ENCODE data around the gene MFAP3L. TPM values are rescaled to one million over a fixed set of nuclear protein-coding genes. Genes with fewer than 3 reads are reported as not detected.

MFAP3L gene
- polyA plus RNA-seq, 1 donor from 2014 or later = 4.0 TPM

GRCh38 chr4:169971456-169972015 lies 54.7 kb downstream of the MFAP3L start:
- Histone ChIP-seq H3F3A (ENCODE audit: insufficient read depth, low read length, poor library complexity, severe bottlenecking) (no peaks in the 10 kb centered on the region), H3K27me3 (ENCODE audit: insufficient read depth, low read depth, low read length) (no peaks in the 10 kb centered on the region), H3K27ac (ENCODE audit: low read length) (no peak overlapping the region), H3K36me3 (ENCODE audit: insufficient read depth, low read length) (no peaks in the 10 kb centered on the region), H3K4me2 (ENCODE audit: low read length) (no peak overlapping the region), H3K9me2 (ENCODE audit: insufficient read depth, low read length) (no peaks in the 10 kb centered on the region), H4K20me1 (ENCODE audit: insufficient read depth) (no peaks in the 10 kb centered on the region), H3K79me2 (replicated peaks; ENCODE audit: insufficient read depth, low read length) (no peaks in the 10 kb centered on the region), H3K4me3 (ENCODE audit: low read length) (no peak overlapping the region), H2AFZ (ENCODE audit: low read depth, low read length) (no peak overlapping the region), H3K9ac (ENCODE audit: low read length) (no peak overlapping the region), H3K9me3 (ENCODE audit: low read length) (no peaks in the 10 kb centered on the region)
- TF ChIP-seq EP300 (conservative IDR thresholded peaks at IDR 0.05; ENCODE audit: poor library complexity, severe bottlenecking) (no peak), TAF1 (IDR thresholded peaks at IDR 0.05; ENCODE audit: low read depth) (no peak), EZH2 (IDR thresholded peaks at IDR 0.05; ENCODE audit: borderline replicate concordance, insufficient read depth, low read length, poor library complexity, severe bottlenecking) (no peak), RAD21 (conservative IDR thresholded peaks at IDR 0.05) (no peak), SMC3 (conservative IDR thresholded peaks at IDR 0.05; ENCODE audit: poor library complexity) (no peak), MXI1 (conservative IDR thresholded peaks at IDR 0.05; ENCODE audit: poor library complexity, severe bottlenecking) (no peak), REST (IDR thresholded peaks at IDR 0.05; ENCODE audit: borderline replicate concordance) (no peak), POLR2AphosphoS5 (IDR thresholded peaks at IDR 0.05) (no peak)
- TF ChIP-seq, protein P1, sequence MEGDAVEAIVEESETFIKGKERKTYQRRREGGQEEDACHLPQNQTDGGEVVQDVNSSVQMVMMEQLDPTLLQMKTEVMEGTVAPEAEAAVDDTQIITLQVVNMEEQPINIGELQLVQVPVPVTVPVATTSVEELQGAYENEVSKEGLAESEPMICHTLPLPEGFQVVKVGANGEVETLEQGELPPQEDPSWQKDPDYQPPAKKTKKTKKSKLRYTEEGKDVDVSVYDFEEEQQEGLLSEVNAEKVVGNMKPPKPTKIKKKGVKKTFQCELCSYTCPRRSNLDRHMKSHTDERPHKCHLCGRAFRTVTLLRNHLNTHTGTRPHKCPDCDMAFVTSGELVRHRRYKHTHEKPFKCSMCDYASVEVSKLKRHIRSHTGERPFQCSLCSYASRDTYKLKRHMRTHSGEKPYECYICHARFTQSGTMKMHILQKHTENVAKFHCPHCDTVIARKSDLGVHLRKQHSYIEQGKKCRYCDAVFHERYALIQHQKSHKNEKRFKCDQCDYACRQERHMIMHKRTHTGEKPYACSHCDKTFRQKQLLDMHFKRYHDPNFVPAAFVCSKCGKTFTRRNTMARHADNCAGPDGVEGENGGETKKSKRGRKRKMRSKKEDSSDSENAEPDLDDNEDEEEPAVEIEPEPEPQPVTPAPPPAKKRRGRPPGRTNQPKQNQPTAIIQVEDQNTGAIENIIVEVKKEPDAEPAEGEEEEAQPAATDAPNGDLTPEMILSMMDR (IDR thresholded peaks at IDR 0.05; ENCODE audit: poor library complexity, severe bottlenecking) = no peak

DNA sequence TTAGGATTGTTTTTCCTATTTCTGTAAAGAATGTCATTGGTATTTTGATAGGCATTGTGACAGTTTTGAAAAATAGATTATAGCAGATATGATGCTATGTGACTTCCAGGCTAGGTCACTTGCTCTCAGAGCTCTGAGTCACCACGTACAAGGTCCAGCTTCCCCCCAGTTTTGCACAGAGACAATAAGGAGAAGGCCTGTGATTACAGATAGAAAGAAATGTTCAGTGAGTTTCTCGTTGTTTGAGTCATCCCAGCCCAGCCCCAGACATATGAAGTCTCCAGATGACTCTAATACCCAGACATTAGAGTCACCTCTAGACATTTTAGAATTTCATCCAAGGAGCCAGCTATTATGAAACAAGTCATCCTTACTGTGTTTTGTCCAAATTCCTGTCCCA lies 57.2 kb downstream of the MFAP3L start:
- Histone ChIP-seq H3K9ac (ENCODE audit: low read length) (no peak overlapping the region), H3F3A (ENCODE audit: insufficient read depth, low read length, poor library complexity, severe bottlenecking) (no peaks in the 10 kb centered on the region), H3K4me2 (ENCODE audit: low read length) (no peak overlapping the region), H2AFZ (ENCODE audit: low read depth, low read length) (no peak overlapping the region), H3K79me2 (replicated peaks; ENCODE audit: insufficient read depth, low read length) (no peaks in the 10 kb centered on the region), H3K4me3 (ENCODE audit: low read length) (no peak overlapping the region), H3K27ac (ENCODE audit: low read length) (no peak overlapping the region), H3K9me2 (ENCODE audit: insufficient read depth, low read length) (no peaks in the 10 kb centered on the region), H3K27me3 (ENCODE audit: insufficient read depth, low read depth, low read length) (no peaks in the 10 kb centered on the region), H3K9me3 (ENCODE audit: low read length) (no peaks in the 10 kb centered on the region), H4K20me1 (ENCODE audit: insufficient read depth) (no peaks in the 10 kb centered on the region), H3K36me3 (ENCODE audit: insufficient read depth, low read length) (no peaks in the 10 kb centered on the region)
- TF ChIP-seq POLR2AphosphoS5 (IDR thresholded peaks at IDR 0.05) = no peak
- no peak for TF ChIP-seq TAF1 (IDR thresholded peaks at IDR 0.05; ENCODE audit: low read depth)
- no peak for TF ChIP-seq REST (IDR thresholded peaks at IDR 0.05; ENCODE audit: borderline replicate concordance)
- TF ChIP-seq RAD21 (conservative IDR thresholded peaks at IDR 0.05) = no peak
- no peak for TF ChIP-seq EP300 (conservative IDR thresholded peaks at IDR 0.05; ENCODE audit: poor library complexity, severe bottlenecking)
- no peak for TF ChIP-seq EZH2 (IDR thresholded peaks at IDR 0.05; ENCODE audit: borderline replicate concordance, insufficient read depth, low read length, poor library complexity, severe bottlenecking)
- TF ChIP-seq MXI1 (conservative IDR thresholded peaks at IDR 0.05; ENCODE audit: poor library complexity, severe bottlenecking) = no peak
- TF ChIP-seq, protein P1 (IDR thresholded peaks at IDR 0.05; ENCODE audit: poor library complexity, severe bottlenecking) = no peak
- TF ChIP-seq SMC3 (conservative IDR thresholded peaks at IDR 0.05; ENCODE audit: poor library complexity) = no peak

Measured in neural cell (in vitro differentiated cells).